SK-N-SH (cell line): Measurements from ENCODE around the gene BEST1. TPM values are rescaled to one million over a fixed set of nuclear protein-coding genes. Genes with fewer than 3 reads are reported as not detected.
A peak's percentile ranks its signal among the peaks of the same experiment; 100 is the strongest.

Experiments
- CTCF ChIA-PET: fragments of 300-600, 350-600 bp; formaldehyde crosslinking; extraction: SDS; loops from one replicate; lab custom pipeline; 2021; lab: Yijun Ruan, JAX
- POLR2A ChIA-PET: fragments of 350-600 bp; sonication (Branson Sonifier 250); formaldehyde crosslinking; extraction: SDS; loops from one replicate; lab custom pipeline; 2020; ENCODE audit warnings: antibody characterized with exemption, inconsistent platforms; lab: Yijun Ruan, JAX
- DNase-seq: peaks from one replicate; pipeline ENCODE4 v3.0.0; 2012
- H2AFZ ChIP-seq: fragments of 200-600 bp; sonication (generic); 2 replicates; pipeline ENCODE4 v1.8.1; 2016; ENCODE audit warnings: antibody characterized with exemption, mild to moderate bottlenecking, low read depth
- H3F3A ChIP-seq: fragments of 200-600 bp; sonication (generic); replicated peaks from 2 replicates; pipeline ENCODE3; 2016; ENCODE audit warnings: antibody characterized with exemption, mild to moderate bottlenecking; ENCODE audit not compliant: insufficient read depth
- H3K27ac ChIP-seq, 2 experiments: fragments of 200-500 bp in 1 of 2; fragments of 200-600 bp in 1 of 2; sonication (Bioruptor generic) in 1 of 2; sonication (generic), shearing (Covaris generic) in 1 of 2; 2 replicates each; pipeline versions ENCODE4 v1.5.1 to v1.6.1; 2014 to 2016; ENCODE audit warnings: low read depth in 2 of 2, inconsistent platforms in 1 of 2, low read length in 1 of 2, mild to moderate bottlenecking in 1 of 2, mixed read lengths in 1 of 2
- H3K27me3 ChIP-seq: fragments of 200-600 bp; sonication (generic), shearing (Covaris generic); 2 replicates; pipeline ENCODE4 v1.6.1; 2016; ENCODE audit warnings: mixed run types; ENCODE audit not compliant: insufficient read depth
- H3K36me3 ChIP-seq, 2 experiments: fragments of 200-500 bp in 1 of 2; fragments of 200-600 bp in 1 of 2; sonication (Bioruptor generic) in 1 of 2; sonication (generic) in 1 of 2; replicated peaks in 1 of 2; 2 replicates each; pipeline versions ENCODE3 to v1.5.1; 2014 to 2016; ENCODE audit warnings: low read length in 1 of 2, mild to moderate bottlenecking in 1 of 2; ENCODE audit not compliant: insufficient read depth in 2 of 2, control insufficient read depth in 1 of 2
- H3K4me1 ChIP-seq, 2 experiments: fragments of 200-500 bp in 1 of 2; fragments of 200-600 bp in 1 of 2; sonication (Bioruptor generic) in 1 of 2; sonication (generic), shearing (Covaris generic) in 1 of 2; 2 replicates each; pipeline versions ENCODE4 v1.5.1 to v1.6.1; 2014 to 2016; ENCODE audit warnings: low read depth in 1 of 2, low read length in 1 of 2, mixed run types in 1 of 2; ENCODE audit not compliant: insufficient read depth in 2 of 2, control insufficient read depth in 1 of 2
- H3K4me2 ChIP-seq: fragments of 200-600 bp; sonication (generic), shearing (Covaris generic); 2 replicates; pipeline ENCODE4 v1.6.1; 2017; ENCODE audit warnings: mixed run types
- H3K4me3 ChIP-seq, 2 experiments: fragments of 200-500 bp in 1 of 2; fragments of 200-600 bp in 1 of 2; sonication (Bioruptor generic) in 1 of 2; sonication (generic), shearing (Covaris generic) in 1 of 2; 2 replicates each; pipeline versions ENCODE4 v1.5.1 to v1.8.1; 2014 to 2016; ENCODE audit warnings: low read depth in 2 of 2, inconsistent platforms in 1 of 2, low read length in 1 of 2, mild to moderate bottlenecking in 1 of 2, mixed read lengths in 1 of 2, moderate library complexity in 1 of 2
- H3K79me2 ChIP-seq: fragments of 200-600 bp; sonication (generic); 2 replicates; pipeline ENCODE4 v1.8.1; 2017; ENCODE audit warnings: mild to moderate bottlenecking; ENCODE audit not compliant: insufficient read depth
- H3K9ac ChIP-seq: fragments of 200-600 bp; sonication (generic); 2 replicates; pipeline ENCODE4 v1.6.1; 2017; ENCODE audit warnings: mixed run types
- H3K9me2 ChIP-seq: fragments of 200-600 bp; sonication (generic); 2 replicates; pipeline ENCODE4 v1.6.1; 2017; ENCODE audit warnings: mixed run types
- H3K9me3 ChIP-seq: fragments of 200-600 bp; sonication (generic); 2 replicates; pipeline ENCODE4 v1.6.1; 2017; ENCODE audit warnings: mixed run types, mild to moderate bottlenecking, moderate library complexity
- H4K20me1 ChIP-seq: fragments of 200-600 bp; sonication (generic); 2 replicates; pipeline ENCODE4 v1.6.1; 2017; ENCODE audit warnings: mild to moderate bottlenecking, mixed run types; ENCODE audit not compliant: insufficient read depth
- CHD2 ChIP-seq: fragments of 150-350 bp; IDR thresholded peaks from 2 replicates; pipeline ENCODE4 v1.6.1; 2018; ENCODE audit warnings: low read length; ENCODE audit not compliant: partially characterized antibody
- ELF1 ChIP-seq: IDR thresholded peaks from 2 replicates; pipeline ENCODE4 v1.4.0; 2012
- EZH2phosphoT487 ChIP-seq: fragments of 200-600 bp; sonication (generic); IDR thresholded peaks from 2 replicates; pipeline ENCODE4 v1.6.1; 2017; ENCODE audit warnings: low read depth, mixed run types, mild to moderate bottlenecking, antibody characterized with exemption, moderate library complexity, borderline replicate concordance
- FOSL2 ChIP-seq: IDR thresholded peaks from 2 replicates; pipeline ENCODE4 v1.4.0; 2012; ENCODE audit warnings: low read depth, mild to moderate bottlenecking, moderate library complexity, borderline replicate concordance
- FOXJ3 ChIP-seq: sonication (generic); formaldehyde crosslinking; IDR thresholded peaks from 2 replicates; pipeline ENCODE4 v1.5.1; 2020; ENCODE audit warnings: mild to moderate bottlenecking, missing genetic modification reagents
- GABPA ChIP-seq: IDR thresholded peaks from 2 replicates; pipeline ENCODE4 v1.4.0; 2012; ENCODE audit warnings: low read depth, mild to moderate bottlenecking
- IRF3 ChIP-seq: fragments of 150-350 bp; IDR thresholded peaks from 2 replicates; pipeline ENCODE4 v1.6.1; 2016; ENCODE audit warnings: mild to moderate bottlenecking, low read depth, low read length
- PBX3 ChIP-seq: IDR thresholded peaks from 2 replicates; pipeline ENCODE4; 2012
- RAD21 ChIP-seq: IDR thresholded peaks from 2 replicates; pipeline ENCODE4 v1.6.1; 2012; ENCODE audit warnings: mild to moderate bottlenecking, low read length
- RFX5 ChIP-seq: IDR thresholded peaks from 2 replicates; pipeline ENCODE4 v1.6.1; 2012; ENCODE audit warnings: mild to moderate bottlenecking, improper control_type of control experiment, low read length
- RXRA ChIP-seq: IDR thresholded peaks from 2 replicates; pipeline ENCODE4 v1.4.0; 2012; ENCODE audit warnings: low read depth, mild to moderate bottlenecking, borderline replicate concordance
- SIN3A ChIP-seq: IDR thresholded peaks from 2 replicates; pipeline ENCODE4 v1.6.1; 2012; ENCODE audit warnings: low read depth, mild to moderate bottlenecking, low read length, moderate library complexity, borderline replicate concordance
- TAF1 ChIP-seq: IDR thresholded peaks from 2 replicates; pipeline ENCODE4 v1.6.1; 2012; ENCODE audit warnings: low read depth, mild to moderate bottlenecking, low read length, moderate library complexity, borderline replicate concordance
- TCF12 ChIP-seq: IDR thresholded peaks from 2 replicates; pipeline ENCODE4 v1.4.0; 2012
- YY1 ChIP-seq: IDR thresholded peaks from 2 replicates; pipeline ENCODE4 v1.4.0; 2012; ENCODE audit warnings: low read depth, mild to moderate bottlenecking
- WGBS: methylation state at CpG from one replicate; pipeline ENCODE4 v1.1.6; 2017; ENCODE audit warnings: low lambda C conversion rate; 5-methylcytosine and 5-hydroxymethylcytosine counted together
- polyA plus RNA-seq, 3 experiments: library from polyadenylated mRNA; depleted of rRNA; stranded (reverse); fragments of >200 nt; gene quantifications; 2 replicates each; pipeline ENCODE4 v1.2.3, GENCODE V29; 2012
- TF ChIP-seq, protein P1 (sequence below): fragments of 150-350 bp; IDR thresholded peaks from 2 replicates; pipeline ENCODE4 v1.6.1; 2017; ENCODE audit warnings: antibody characterized with exemption, low read length, low read depth, borderline replicate concordance
- TF ChIP-seq, protein P2 (sequence below): IDR thresholded peaks from 2 replicates; pipeline ENCODE4 v1.4.0; 2012; ENCODE audit warnings: low read depth

Gene BEST1
- polyA plus RNA-seq, 1 of the 3 experiments (the other 2 are of a cell fraction) = 0.30 TPM

DNA sequence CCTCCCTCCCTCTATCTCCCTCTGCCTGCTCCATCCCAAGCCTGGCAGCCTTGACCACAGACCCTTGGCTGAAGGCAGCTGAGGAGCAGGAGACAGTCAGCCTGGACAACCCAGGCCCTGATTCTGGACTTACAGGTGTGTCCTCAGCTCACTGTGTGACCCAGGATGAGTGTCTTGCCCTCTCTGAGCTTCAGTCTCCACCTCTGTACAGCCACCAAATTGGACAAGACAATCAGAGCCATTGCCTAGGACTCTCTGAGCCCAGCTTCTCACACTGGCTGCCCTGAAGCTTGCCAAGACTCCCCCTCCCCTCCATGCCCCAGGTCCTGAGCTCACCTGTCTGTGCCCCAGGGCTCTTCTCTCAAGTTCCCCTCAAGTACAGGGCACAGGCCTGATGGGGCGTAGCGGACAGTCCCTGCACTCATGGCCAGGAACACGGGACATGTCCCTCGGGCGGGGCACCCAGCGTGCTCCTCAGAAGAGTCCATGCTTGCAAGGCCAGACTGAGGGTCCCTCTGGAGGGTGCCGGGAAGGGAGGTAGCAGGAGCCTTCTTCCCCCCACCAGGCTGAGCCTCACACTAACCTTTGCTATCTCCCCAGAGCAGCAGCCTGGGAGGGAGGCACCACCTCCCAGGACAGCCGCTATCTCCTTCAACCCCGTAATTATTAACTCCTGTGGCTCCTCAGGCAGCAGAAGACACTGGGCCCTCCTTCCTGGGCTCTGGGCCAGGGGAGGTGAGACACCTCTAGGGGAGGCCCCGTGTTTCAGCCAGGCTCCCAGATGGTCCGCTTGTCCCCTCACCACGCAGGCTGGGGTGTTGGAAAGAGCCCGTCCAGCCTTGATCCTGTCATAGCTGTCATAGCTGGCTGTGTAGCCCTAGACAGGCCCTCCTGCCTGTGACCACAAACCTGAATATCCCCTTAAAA lies 30.2 kb upstream of the BEST1 start:
- DNase-seq = peak; percentile 11
- Histone ChIP-seq H3K4me1 (peaks cover 20 to 49% of the 10 kb centered on the region in 2 experiments), H2AFZ (no peak overlapping the region), H3K9me3 (no peaks in the 10 kb centered on the region), H3K36me3 (no peaks in the 10 kb centered on the region), H3K9me2 (no peaks in the 10 kb centered on the region), H3K27me3 (no peaks in the 10 kb centered on the region), H3K4me2 (no peak overlapping the region), H3K4me3 (no peak overlapping the region), H3F3A (no peaks in the 10 kb centered on the region), H3K27ac (no peak overlapping the region), H4K20me1 (no peaks in the 10 kb centered on the region), H3K9ac (no peak overlapping the region), H3K79me2 (no peaks in the 10 kb centered on the region)
- ChIA-PET POLR2A (no interaction called here), CTCF (interaction anchor here (0.6 to 8.9 kb wide), 10 partner anchors 12 to 405 kb away, joined by 3 to 106 read pairs (median 4); no protein-coding TSS in a partner anchor)
- WGBS = 86% methylated on average over 4 of the region's 13 CpGs
- TF ChIP-seq GABPA (no peak), TAF1 (no peak), IRF3 (no peak)

DNA sequence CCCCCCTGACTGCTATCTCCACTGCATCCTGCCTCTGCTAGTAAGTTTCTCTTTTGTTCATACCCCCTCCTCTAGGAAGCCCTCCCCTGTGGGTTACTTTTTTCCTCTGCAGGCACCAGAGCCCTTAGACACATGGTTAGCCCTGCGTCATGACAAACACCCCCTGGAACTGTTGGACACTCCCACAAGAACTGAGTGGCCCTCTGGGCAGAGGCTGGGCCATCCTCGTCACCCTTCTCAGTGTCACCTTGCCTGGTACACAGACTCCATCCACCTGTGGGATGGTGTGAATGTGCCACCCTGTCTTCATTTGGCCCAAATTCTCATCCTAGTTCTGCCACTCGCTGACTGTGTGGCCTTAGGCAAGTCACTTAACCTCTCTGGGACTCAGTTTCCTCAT lies 28.7 kb upstream of the BEST1 start:
- no peaks in the 10 kb centered on the region for H3F3A ChIP-seq
- DNase-seq = no peak
- TF ChIP-seq, protein P1, sequence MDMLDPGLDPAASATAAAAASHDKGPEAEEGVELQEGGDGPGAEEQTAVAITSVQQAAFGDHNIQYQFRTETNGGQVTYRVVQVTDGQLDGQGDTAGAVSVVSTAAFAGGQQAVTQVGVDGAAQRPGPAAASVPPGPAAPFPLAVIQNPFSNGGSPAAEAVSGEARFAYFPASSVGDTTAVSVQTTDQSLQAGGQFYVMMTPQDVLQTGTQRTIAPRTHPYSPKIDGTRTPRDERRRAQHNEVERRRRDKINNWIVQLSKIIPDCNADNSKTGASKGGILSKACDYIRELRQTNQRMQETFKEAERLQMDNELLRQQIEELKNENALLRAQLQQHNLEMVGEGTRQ = no peak
- TF ChIP-seq TCF12 (no peak), FOXJ3 (CRISPR knock-in tag) (no peak), PBX3 (no peak), RFX5 (no peak), YY1 (no peak), RXRA (no peak), ELF1 (no peak), IRF3 (no peak), RAD21 (no peak), TAF1 (no peak), SIN3A (no peak), EZH2phosphoT487 (no peak), FOSL2 (no peak), CHD2 (no peak)
- TF ChIP-seq, protein P2, sequence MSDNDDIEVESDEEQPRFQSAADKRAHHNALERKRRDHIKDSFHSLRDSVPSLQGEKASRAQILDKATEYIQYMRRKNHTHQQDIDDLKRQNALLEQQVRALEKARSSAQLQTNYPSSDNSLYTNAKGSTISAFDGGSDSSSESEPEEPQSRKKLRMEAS = no peak
- 91% methylated on average over 2 of the region's 3 CpGs for WGBS
- H3K36me3 ChIP-seq = no peaks in the 10 kb centered on the region
- CTCF ChIA-PET = interaction anchor here (1.3 to 8.9 kb wide), 3 partner anchors 23 to 124 kb away, joined by 3 to 106 read pairs (median 61); no protein-coding TSS in a partner anchor
- H3K9me3 ChIP-seq = no peaks in the 10 kb centered on the region
- H3K27ac ChIP-seq = no peak overlapping the region
- no peak overlapping the region for H3K9ac ChIP-seq
- no peaks in the 10 kb centered on the region for H4K20me1 ChIP-seq
- H3K79me2 ChIP-seq = no peaks in the 10 kb centered on the region
- H3K4me3 ChIP-seq = no peak overlapping the region
- no peaks in the 10 kb centered on the region for H3K9me2 ChIP-seq
- H2AFZ ChIP-seq = no peak overlapping the region
- H3K4me1 ChIP-seq = peaks cover 20 to 48% of the 10 kb centered on the region in 2 experiments
- no peaks in the 10 kb centered on the region for H3K27me3 ChIP-seq
- H3K4me2 ChIP-seq = no peak overlapping the region
- POLR2A ChIA-PET = no interaction called here
